ENCODE data around the gene RIPPLY2.

GRCh38 chr6:83860782-83861495, 7.8 kb downstream of the RIPPLY2 start:
- TF ChIP-seq, protein P1, sequence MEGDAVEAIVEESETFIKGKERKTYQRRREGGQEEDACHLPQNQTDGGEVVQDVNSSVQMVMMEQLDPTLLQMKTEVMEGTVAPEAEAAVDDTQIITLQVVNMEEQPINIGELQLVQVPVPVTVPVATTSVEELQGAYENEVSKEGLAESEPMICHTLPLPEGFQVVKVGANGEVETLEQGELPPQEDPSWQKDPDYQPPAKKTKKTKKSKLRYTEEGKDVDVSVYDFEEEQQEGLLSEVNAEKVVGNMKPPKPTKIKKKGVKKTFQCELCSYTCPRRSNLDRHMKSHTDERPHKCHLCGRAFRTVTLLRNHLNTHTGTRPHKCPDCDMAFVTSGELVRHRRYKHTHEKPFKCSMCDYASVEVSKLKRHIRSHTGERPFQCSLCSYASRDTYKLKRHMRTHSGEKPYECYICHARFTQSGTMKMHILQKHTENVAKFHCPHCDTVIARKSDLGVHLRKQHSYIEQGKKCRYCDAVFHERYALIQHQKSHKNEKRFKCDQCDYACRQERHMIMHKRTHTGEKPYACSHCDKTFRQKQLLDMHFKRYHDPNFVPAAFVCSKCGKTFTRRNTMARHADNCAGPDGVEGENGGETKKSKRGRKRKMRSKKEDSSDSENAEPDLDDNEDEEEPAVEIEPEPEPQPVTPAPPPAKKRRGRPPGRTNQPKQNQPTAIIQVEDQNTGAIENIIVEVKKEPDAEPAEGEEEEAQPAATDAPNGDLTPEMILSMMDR (IDR thresholded peaks at IDR 0.05): no peak
- no peak for TF ChIP-seq POLR2AphosphoS5 (IDR thresholded peaks at IDR 0.05)

All from breast epithelium (tissue), 3 donors.